Placental epithelial cell (primary cell): Measurements from ENCODE around the gene DSG4. TPM values are rescaled to one million over a fixed set of nuclear protein-coding genes. Genes with fewer than 3 reads are reported as not detected.

Experiments
- small RNA-seq: library from RNA; depleted of rRNA; stranded (forward); fragments of <200 nt; gene quantifications from one replicate; pipeline ENCODE3, GENCODE V24; 2012
- total RNA-seq: library from RNA; depleted of rRNA; stranded (reverse); fragments of >200 nt; gene quantifications from 2 replicates; pipeline ENCODE4 v1.2.3, GENCODE V29; 2012

DSG4 gene
- not detected in 2 replicates for total RNA-seq

GRCh38 chr18:31376477-31376876, at the start of gene DSG4:
DSG4 (plus strand) TSS chr18:31376777; CDS start chr18:31376912, 135 bp downstream.

GRCh38 chr18:31447530-31448191, 71.1 kb downstream of the DSG4 start, which contains the start of gene DSG3:
DSG3 (plus strand) TSS chr18:31447741; CDS start chr18:31447878, 137 bp downstream.

Small RNA genes within 50 kb of the gene (small RNA-seq; reads per million reads assigned to genes)
- gene RF00019 (not detected), gene RNU6-167P (not detected)

Other genes starting within 250 kb of the DSG4 start
- gene DSC1, start 213.9 kb upstream of the DSG4 start, total RNA-seq = 1.3 and 5.1 TPM in 2 replicates
- gene DSG1, start 58.6 kb upstream of the DSG4 start, total RNA-seq = 1.2 and 2.9 TPM in 2 replicates
- gene DSG3, start 71.0 kb downstream of the DSG4 start, total RNA-seq = 32.2 and 43.5 TPM in 2 replicates
- 203 and 237 TPM in 2 replicates for gene DSG2, start 121.4 kb downstream of the DSG4 start, total RNA-seq
- gene TTR, start 215.1 kb downstream of the DSG4 start, total RNA-seq = 0.39 TPM in 1 of 2 replicates, not detected in the other